Trophoblast cell (in vitro differentiated cells and primary cell): ENCODE results near the gene ATP8A2.
A peak's percentile ranks its signal among the peaks of the same experiment; 100 is the strongest.
"Not testable (repeated sequence)": the region's sequence is repeated elsewhere in the genome, so short reads cannot be mapped to it uniquely, and the experiment has no call there.

ENCODE experiments used
- DNase-seq, 2 donors: peaks; one replicate each; pipeline ENCODE4 v3.0.0-alpha.2; 2016
- H2AFZ ChIP-seq: 2 replicates; pipeline ENCODE4 v1.6.1; 2013; ENCODE audit warnings: low read length, moderate library complexity, mild to moderate bottlenecking; ENCODE audit not compliant: insufficient read depth, poor library complexity
- H2AK5ac ChIP-seq: 2 replicates; pipeline ENCODE4 v1.6.1; 2013; ENCODE audit warnings: mild to moderate bottlenecking, low read length
- H2BK120ac ChIP-seq: 2 replicates; pipeline ENCODE4 v1.6.1; 2013; ENCODE audit warnings: low read length, mild to moderate bottlenecking, moderate library complexity; ENCODE audit not compliant: insufficient read depth, poor library complexity
- H2BK12ac ChIP-seq: 2 replicates; pipeline ENCODE4 v1.6.1; 2013; ENCODE audit warnings: mild to moderate bottlenecking, low read length, moderate library complexity
- H2BK5ac ChIP-seq: 2 replicates; pipeline ENCODE4 v1.6.1; 2013; ENCODE audit warnings: low read length, low read depth, moderate library complexity, mild to moderate bottlenecking; ENCODE audit not compliant: poor library complexity
- H3K14ac ChIP-seq: 2 replicates; pipeline ENCODE4 v1.6.1; 2013; ENCODE audit warnings: mild to moderate bottlenecking, low read length
- H3K18ac ChIP-seq: 2 replicates; pipeline ENCODE4 v1.6.1; 2013; ENCODE audit warnings: mild to moderate bottlenecking, low read length
- H3K23ac ChIP-seq: 2 replicates; pipeline ENCODE4 v1.6.1; 2013; ENCODE audit warnings: low read length
- H3K27ac ChIP-seq: 2 replicates; pipeline ENCODE4 v1.5.1; 2013; ENCODE audit warnings: low read depth, mild to moderate bottlenecking, inconsistent platforms, low read length, moderate library complexity
- H3K27me3 ChIP-seq: 2 replicates; pipeline ENCODE4 v1.6.1; 2013; ENCODE audit warnings: inconsistent platforms, mild to moderate bottlenecking, low read length, moderate library complexity; ENCODE audit not compliant: insufficient read depth
- H3K36me3 ChIP-seq, 2 experiments: 1 replicate in 1 of 2; 2 replicates in 1 of 2; pipeline ENCODE4 v1.6.1; 2013; ENCODE audit warnings: low read length in 2 of 2, mild to moderate bottlenecking in 2 of 2, moderate library complexity in 1 of 2; ENCODE audit not compliant: insufficient read depth in 2 of 2, control insufficient read depth in 1 of 2
- H3K4ac ChIP-seq: 2 replicates; pipeline ENCODE4 v1.6.1; 2013; ENCODE audit warnings: low read depth, mild to moderate bottlenecking, low read length, moderate library complexity
- H3K4me1 ChIP-seq, 2 experiments: 1 replicate in 1 of 2; 2 replicates in 1 of 2; pipeline ENCODE4 v1.6.1; 2013; ENCODE audit warnings: low read length in 2 of 2, mild to moderate bottlenecking in 2 of 2, moderate library complexity in 1 of 2; ENCODE audit not compliant: insufficient read depth in 2 of 2, control insufficient read depth in 1 of 2
- H3K4me2 ChIP-seq: 2 replicates; pipeline ENCODE4 v1.6.1; 2013; ENCODE audit warnings: inconsistent platforms, mild to moderate bottlenecking, low read length, moderate library complexity
- H3K4me3 ChIP-seq: 2 replicates; pipeline ENCODE4 v1.5.1; 2013; ENCODE audit warnings: mild to moderate bottlenecking, low read depth, low read length, inconsistent platforms
- H3K79me1 ChIP-seq: one replicate; pipeline ENCODE4 v1.6.1; 2013; ENCODE audit warnings: low read length
- H3K79me2 ChIP-seq: 2 replicates; pipeline ENCODE4 v1.6.1; 2013; ENCODE audit warnings: low read length, mild to moderate bottlenecking; ENCODE audit not compliant: control insufficient read depth, insufficient read depth, poor library complexity
- H3K9ac ChIP-seq: 2 replicates; pipeline ENCODE4 v1.6.1; 2013; ENCODE audit warnings: mild to moderate bottlenecking, low read length
- H3K9me3 ChIP-seq: 2 replicates; pipeline ENCODE4 v1.6.1; 2013; ENCODE audit warnings: low read depth, mild to moderate bottlenecking, control low read depth, inconsistent platforms, low read length; ENCODE audit not compliant: insufficient read depth
- H4K12ac ChIP-seq: 2 replicates; pipeline ENCODE4 v1.6.1; 2013; ENCODE audit warnings: low read depth, mild to moderate bottlenecking, low read length, moderate library complexity
- H4K8ac ChIP-seq: 2 replicates; pipeline ENCODE4 v1.6.1; 2013; ENCODE audit warnings: low read depth, mild to moderate bottlenecking, low read length, moderate library complexity
- H4K91ac ChIP-seq: one replicate; pipeline ENCODE4 v1.6.1; 2013; ENCODE audit warnings: low read depth, mild to moderate bottlenecking, low read length, moderate library complexity
- WGBS: extraction: QIAGEN DNeasy Blood & Tissue Kit; methylation state at CpG from one replicate; pipeline ENCODE4 v1.1.7; 2013; ENCODE audit warnings: missing lambda C conversion rate; ENCODE audit not compliant: insufficient read length, insufficient coverage; ENCODE audit errors: extremely low coverage; 5-methylcytosine and 5-hydroxymethylcytosine counted together

ATP8A2 gene

GRCh38 chr13:26061947-26062346 is 690.2 kb downstream of the ATP8A2 start:
- Histone ChIP-seq H2BK12ac (no peak overlapping the region), H3K9ac (no peak overlapping the region), H3K79me2 (no peaks in the 10 kb centered on the region), H3K36me3 (no peaks in the 10 kb centered on the region), H3K14ac (no peak overlapping the region), H4K91ac (no peak overlapping the region), H3K4ac (no peak overlapping the region), H3K4me2 (no peak overlapping the region), H3K79me1 (no peaks in the 10 kb centered on the region), H4K12ac (no peak overlapping the region), H3K9me3 (peaks cover 2% of the 10 kb centered on the region), H2AK5ac (no peak overlapping the region), H2BK5ac (no peak overlapping the region), H2BK120ac (no peak overlapping the region), H3K27me3 (no peaks in the 10 kb centered on the region), H4K8ac (no peak overlapping the region), H3K4me3 (no peak overlapping the region), H3K27ac (no peak overlapping the region), H2AFZ (no peak overlapping the region), H3K4me1 (no peaks in the 10 kb centered on the region), H3K18ac (no peak overlapping the region), H3K23ac (no peak overlapping the region)
- DNase-seq, result no peak
- WGBS, result no CpG with 5 or more reads among the region's 6 CpGs

- no peaks in the 10 kb centered on the region for H3K36me3 ChIP-seq
- H4K8ac ChIP-seq, result no peak overlapping the region
- no peak overlapping the region for H3K27ac ChIP-seq
- H4K12ac ChIP-seq, result no peak overlapping the region
- H3K79me1 ChIP-seq, result no peaks in the 10 kb centered on the region
- H2BK12ac ChIP-seq, result no peak overlapping the region
- no peak overlapping the region for H3K4me3 ChIP-seq
- H3K4me1 ChIP-seq, result no peaks in the 10 kb centered on the region
- H2BK5ac ChIP-seq, result no peak overlapping the region
- H3K18ac ChIP-seq, result no peak overlapping the region
- H3K79me2 ChIP-seq, result no peaks in the 10 kb centered on the region
- no peak overlapping the region for H3K4me2 ChIP-seq
- no peak overlapping the region for H2AFZ ChIP-seq
- H4K91ac ChIP-seq, result no peak overlapping the region
- no peak overlapping the region for H3K9ac ChIP-seq
- H2BK120ac ChIP-seq, result no peak overlapping the region
- H3K9me3 ChIP-seq, result peaks cover 2% of the 10 kb centered on the region
- H3K23ac ChIP-seq, result no peak overlapping the region
- H3K27me3 ChIP-seq, result no peaks in the 10 kb centered on the region
- peak; percentile 24 to 72 for DNase-seq
- H3K14ac ChIP-seq, result no peak overlapping the region
- no peak overlapping the region for H2AK5ac ChIP-seq
- no CpG with 5 or more reads among the region's 5 CpGs for WGBS
- H3K4ac ChIP-seq, result no peak overlapping the region
Measured at GRCh38 chr13:26062853-26063444, 691.2 kb downstream of the ATP8A2 start.

GRCh38 chr13:26066492-26066891 is 694.7 kb downstream of the ATP8A2 start:
- H3K9ac ChIP-seq, H3K27ac ChIP-seq, H3K79me2 ChIP-seq, H3K4ac ChIP-seq, H3K4me3 ChIP-seq, H2AK5ac ChIP-seq, H2BK12ac ChIP-seq, H3K79me1 ChIP-seq, H4K12ac ChIP-seq, DNase-seq, H2BK5ac ChIP-seq, H4K91ac ChIP-seq, H3K4me1 ChIP-seq, H3K23ac ChIP-seq, H3K18ac ChIP-seq, H2AFZ ChIP-seq, H4K8ac ChIP-seq, H2BK120ac ChIP-seq, H3K14ac ChIP-seq, H3K36me3 ChIP-seq, H3K4me2 ChIP-seq, H3K9me3 ChIP-seq, H3K27me3 ChIP-seq: not testable (repeated sequence)
- WGBS, result no CpG with 5 or more reads among the region's 7 CpGs

- H3K36me3 ChIP-seq, result no peaks in the 10 kb centered on the region
- H3K27me3 ChIP-seq, result no peaks in the 10 kb centered on the region
- no peak overlapping the region for H3K14ac ChIP-seq
- no peak overlapping the region for H2AK5ac ChIP-seq
- no peak overlapping the region for H3K4me3 ChIP-seq
- no peaks in the 10 kb centered on the region for H3K9me3 ChIP-seq
- H2BK120ac ChIP-seq, result no peak overlapping the region
- H3K27ac ChIP-seq, result no peak overlapping the region
- H3K9ac ChIP-seq, result no peak overlapping the region
- H2BK12ac ChIP-seq, result no peak overlapping the region
- no peak overlapping the region for H3K18ac ChIP-seq
- H3K79me1 ChIP-seq, result no peaks in the 10 kb centered on the region
- no peak overlapping the region for H4K12ac ChIP-seq
- H3K4me2 ChIP-seq, result no peak overlapping the region
- no peak overlapping the region for H4K91ac ChIP-seq
- H3K4me1 ChIP-seq, result no peaks in the 10 kb centered on the region
- H2AFZ ChIP-seq, result no peak overlapping the region
- no peak overlapping the region for H4K8ac ChIP-seq
- H3K23ac ChIP-seq, result no peak overlapping the region
- no peak overlapping the region for H3K4ac ChIP-seq
- no peaks in the 10 kb centered on the region for H3K79me2 ChIP-seq
- WGBS, result no CpG with 5 or more reads among the region's 3 CpGs
- H2BK5ac ChIP-seq, result no peak overlapping the region
- peak in 1 of 2 donors; percentile 54 for DNase-seq
Measured at GRCh38 chr13:26067601-26068000, 695.8 kb downstream of the ATP8A2 start.
